GM19397 (cell line): ENCODE data around the gene EDNRB.
"Not testable (repeated sequence)": the region's sequence is repeated elsewhere in the genome, so short reads cannot be mapped to it uniquely, and the experiment has no call there.

Experiments used
- ATAC-seq: cut with Tn5 transposase; IDR thresholded peaks from one replicate; pipeline ENCODE4 v1.9.1; 2021; ENCODE audit warnings: mild to moderate bottlenecking, moderate library complexity; ENCODE audit not compliant: unreplicated experiment

EDNRB gene

DNA sequence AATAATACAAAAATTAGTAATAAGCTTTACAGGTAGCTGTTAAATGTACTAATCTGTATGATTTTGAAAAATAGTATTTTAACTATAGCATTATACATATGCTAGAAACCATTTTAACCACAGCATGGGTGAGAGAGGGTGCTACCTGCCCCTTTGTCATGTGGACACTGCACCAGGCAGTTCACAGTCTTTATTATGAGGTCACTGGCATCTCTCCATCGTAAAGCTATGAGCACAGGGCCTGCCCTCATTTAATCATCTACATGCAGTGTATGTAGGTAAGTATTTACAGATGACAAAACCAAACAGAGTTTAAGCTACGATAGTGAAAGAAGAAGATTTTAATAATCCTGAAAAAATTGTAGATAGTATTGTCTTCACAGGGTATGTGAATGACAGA, 21.7 kb downstream of the EDNRB start:
- no peak for ATAC-seq

DNA sequence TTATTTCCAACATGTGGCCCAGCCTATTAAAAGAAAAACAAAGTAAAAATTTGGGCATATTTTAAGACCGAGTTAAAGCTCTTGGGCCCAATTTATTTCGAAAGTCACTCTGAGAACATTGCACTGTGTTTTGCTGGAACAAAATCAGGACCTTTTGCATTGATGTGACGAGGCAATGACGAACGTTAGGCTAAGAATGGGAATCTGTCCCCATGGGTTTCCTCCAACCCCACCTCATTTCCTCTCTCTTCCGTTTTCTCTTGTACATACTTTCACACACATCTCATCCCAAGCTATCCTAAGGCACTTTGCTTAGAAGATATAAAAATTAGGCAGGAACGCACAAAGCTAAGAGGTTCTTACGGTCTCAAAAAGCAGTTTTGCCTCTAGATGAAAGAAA, 22.1 kb downstream of the EDNRB start:
- no peak for ATAC-seq

DNA sequence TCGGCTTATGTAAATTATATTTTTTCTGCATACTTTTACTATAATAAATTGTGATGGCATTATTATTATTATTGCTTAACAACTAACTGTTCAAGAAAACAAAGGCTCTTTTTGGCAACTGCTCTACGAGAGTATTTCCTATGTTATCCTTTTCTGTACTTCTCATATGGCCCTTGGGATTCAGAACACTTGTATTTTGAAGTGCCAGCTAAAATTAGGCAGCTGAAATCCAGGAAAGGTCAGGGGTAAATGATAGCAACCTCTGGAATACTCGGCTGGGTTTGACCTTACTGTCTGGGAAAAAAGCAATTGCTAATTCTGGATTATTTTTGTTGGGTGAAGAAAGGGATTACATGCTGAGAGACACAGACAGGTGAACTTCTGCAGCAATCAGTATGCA, 23.9 kb downstream of the EDNRB start:
- ATAC-seq, result no peak

DNA sequence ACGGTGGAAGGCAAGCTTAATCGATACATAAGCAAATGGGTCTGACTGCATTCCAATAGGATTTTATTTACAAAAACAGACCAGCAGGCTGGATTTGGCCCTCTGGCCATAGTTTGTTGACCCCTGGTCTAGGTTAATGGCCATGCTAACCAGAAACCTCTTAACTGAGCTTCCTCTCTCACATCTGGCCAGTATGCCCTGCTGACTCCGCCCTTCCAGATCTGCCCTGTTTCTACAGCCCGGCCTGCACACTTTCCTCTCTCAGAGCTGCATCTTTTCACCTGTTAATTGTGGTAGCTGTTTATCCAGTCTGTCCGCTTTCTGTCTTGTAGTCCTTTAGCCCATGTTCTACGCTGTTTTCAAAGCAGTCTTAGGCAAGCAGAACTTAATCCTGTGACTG, 25.6 kb downstream of the EDNRB start:
- ATAC-seq, result no peak

DNA sequence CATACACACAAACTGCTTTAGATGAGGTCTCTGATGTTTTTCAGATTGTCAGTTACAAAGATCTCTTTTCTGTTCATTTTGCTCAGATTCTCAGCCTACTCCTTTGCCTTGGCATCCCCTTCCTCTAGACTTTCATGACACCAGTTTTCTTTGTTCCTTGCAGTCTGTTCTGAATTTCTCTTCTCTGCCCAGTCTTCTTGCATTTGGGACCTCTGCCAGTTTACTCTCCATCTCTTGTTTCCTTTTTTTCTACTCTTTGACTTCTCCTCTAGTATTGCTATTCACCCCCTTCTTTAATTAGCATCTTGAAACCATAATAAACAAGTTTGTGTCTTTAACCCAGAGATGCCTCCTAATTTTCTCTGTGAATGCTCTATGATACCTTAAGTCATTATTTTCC, 26.1 kb downstream of the EDNRB start:
- ATAC-seq, result no peak

DNA sequence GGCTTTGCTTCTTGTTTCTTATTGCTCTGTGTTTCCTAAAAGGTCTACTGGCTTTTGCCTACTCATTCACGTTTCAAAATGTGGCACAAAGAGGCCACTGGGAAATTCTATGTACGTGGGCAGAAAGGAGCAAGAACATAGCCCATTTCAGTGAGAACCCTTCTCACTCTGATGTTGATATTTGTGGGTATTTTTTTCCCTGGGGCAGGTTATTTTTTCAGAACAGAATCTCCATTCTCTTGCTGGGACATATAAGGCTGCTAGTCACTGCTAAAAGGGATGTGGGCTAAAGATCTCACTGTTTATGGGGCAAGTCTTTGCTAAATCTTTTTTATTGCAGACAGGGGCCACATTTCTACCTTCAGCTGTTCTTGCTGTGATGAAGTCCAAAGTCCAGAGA, 27.1 kb downstream of the EDNRB start:
- ATAC-seq, result no peak

DNA sequence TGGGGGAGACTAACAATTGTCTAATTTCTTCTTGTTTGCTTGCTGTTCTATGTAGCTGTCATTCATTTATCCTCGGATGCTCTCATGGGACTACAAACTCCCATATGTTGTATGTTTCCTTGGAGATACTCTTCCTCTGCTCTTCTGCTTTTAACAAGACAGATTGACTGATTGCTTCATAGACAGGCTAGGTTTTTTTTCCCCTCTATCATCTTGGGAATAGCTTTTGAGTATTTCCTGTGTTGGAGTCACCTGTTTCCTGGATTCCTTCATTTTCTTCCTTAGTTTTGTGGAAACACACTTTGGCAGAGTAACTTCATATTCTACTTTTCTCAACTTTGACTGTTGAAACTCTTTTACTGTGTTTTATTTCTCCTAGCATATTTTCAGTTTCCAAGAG, 27.6 kb downstream of the EDNRB start:
- ATAC-seq, result no peak

DNA sequence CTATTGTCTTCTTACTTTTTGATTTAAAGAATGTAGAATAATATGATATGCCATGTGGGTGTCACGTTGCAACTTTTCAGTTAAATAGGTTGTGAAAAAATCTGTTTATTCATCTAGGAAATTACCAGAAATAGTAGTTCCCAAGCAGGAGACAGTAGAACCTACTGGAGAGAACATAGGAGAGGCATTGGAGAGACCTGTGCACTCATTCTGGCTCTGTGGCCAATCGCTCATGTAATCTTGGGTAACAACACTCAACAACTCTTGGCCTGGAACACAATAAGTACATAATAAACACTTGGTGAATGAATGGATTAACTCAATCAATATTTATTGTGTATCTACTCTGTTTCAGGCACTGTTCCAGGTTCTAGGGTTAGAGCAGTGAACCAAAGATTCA, 35.3 kb downstream of the EDNRB start:
- no peak for ATAC-seq

DNA sequence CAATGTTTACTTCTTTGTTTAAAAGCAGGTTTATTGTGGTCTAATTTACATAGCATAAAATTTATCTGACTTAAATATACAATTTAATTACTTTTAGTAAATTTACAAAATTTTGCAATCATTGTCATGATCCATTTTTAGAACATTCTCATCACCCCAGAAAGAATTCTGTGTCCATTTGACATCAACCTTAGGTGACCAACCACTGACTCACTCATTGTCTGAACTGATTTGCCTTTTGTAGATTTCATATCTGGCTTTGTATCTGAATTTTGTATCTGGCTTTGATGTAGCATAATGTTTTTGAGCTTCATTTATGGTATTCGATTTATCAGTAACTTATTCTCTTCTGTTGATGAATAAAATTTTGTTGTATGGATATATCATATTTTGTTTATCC, 40.4 kb downstream of the EDNRB start:
- ATAC-seq, result no peak

DNA sequence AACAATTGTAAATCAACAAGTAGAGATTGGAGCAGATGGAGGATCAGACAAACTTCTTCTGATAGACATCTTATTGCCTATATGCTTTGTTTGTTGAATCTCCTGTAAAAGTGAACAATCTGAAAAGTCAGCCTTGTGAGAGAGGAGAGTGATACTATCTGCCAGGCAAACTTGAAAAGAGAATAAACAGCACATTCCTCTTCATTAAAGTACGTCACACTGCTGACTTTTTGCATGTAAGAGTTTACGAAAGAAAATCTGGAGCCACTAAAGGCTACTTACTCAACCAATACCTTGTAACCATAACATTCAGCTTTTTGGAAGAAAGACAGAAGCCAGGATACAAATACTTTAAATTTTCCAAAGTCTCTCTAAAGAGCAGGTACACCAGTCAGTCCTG, 42.5 kb downstream of the EDNRB start:
- ATAC-seq, result no peak

DNA sequence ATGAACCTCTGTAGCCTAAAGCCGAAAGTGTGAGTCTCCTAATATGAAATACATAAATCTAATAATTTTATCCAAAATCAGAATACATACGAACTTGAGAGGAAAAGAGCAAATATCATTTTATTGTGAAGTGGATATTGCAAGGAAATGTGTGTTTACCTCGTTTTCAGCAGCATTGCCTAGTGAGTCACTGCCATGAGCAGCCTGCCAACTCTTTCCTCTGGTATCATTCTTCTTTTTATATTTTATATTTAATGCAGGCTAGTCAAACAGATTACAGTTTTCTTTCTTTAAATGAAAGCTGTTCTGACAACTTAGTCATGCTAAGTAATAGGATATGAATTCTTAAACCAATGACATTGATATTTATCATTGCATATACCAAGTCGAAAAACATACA, 44.2 kb downstream of the EDNRB start:
- ATAC-seq, result no peak

DNA sequence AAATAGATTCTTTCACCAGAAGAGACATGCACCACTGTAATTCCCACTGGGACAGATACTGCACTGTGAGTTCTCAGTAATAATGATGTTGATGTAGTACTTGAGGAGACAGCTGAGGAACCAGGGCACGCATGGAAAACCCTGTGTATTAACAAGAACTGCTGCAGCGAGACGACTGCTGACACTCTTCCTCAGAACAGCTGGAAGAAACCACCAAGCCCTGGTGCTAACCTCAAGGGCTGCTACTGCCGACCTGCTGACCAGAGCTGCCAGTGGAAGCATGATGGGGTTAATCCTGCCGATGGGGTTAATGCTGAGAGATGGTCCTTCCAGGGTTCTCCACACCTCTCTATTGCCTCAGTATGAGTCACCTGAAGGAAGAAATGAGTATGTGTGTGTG, 45.6 kb downstream of the EDNRB start:
- ATAC-seq, result no peak

DNA sequence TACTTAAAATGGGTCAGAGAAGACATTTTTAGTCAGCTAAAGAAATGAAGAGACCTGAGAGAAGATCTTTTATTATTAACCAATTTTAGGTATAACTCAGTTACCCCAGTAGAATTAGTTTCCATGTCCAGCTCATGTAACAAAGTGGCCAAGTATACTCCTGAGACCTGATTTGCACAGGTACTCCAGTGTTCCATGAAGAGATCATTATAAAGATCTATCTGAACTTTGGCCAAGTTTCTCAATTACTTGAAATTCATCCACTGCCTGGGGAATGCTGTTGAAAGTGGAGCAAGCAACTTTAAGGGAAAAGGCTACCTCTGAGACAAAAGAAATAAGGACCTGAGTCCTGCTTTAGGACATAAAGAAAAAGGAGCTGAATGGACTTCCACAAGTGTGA, 47.0 kb downstream of the EDNRB start:
- no peak for ATAC-seq

DNA sequence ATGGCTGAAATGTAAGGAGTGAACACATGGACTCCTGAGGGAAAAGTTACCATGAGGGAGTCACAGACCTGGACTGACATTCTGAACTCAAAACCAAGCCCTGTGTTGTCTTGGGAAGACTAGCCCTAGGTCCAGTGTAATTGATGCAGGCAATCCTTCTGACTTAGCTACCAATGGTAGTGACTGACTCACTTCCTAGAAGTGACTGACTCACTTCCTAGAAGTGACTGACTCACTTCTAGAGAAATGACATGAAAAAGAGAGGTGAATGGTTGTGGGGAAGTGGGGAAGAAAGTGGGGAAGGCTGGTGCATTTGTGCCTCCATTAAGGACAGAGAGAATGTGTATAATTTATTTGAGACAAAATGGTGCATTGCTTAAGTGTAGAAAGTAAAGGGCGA, 49.9 kb downstream of the EDNRB start:
- ATAC-seq, result no peak

DNA sequence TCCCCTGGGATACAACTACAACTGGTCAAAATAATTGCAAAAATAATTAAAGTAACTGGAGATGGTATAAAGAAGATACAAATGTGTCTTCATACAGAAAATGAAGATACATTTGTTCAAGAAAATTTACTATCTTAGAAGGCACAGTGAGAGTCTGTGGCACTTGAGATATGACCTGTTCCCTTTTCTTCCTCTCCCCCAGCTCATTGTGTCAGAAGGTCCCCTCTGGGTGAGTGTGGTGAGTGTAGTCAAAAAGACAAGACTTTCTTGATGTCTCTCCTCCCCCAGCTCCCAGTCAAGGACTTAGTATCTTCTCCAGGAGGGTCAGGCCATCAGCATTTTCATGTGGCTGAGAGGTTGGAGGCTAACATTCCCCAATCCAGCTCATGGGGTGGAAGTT, 51.7 kb downstream of the EDNRB start:
- no peak for ATAC-seq

DNA sequence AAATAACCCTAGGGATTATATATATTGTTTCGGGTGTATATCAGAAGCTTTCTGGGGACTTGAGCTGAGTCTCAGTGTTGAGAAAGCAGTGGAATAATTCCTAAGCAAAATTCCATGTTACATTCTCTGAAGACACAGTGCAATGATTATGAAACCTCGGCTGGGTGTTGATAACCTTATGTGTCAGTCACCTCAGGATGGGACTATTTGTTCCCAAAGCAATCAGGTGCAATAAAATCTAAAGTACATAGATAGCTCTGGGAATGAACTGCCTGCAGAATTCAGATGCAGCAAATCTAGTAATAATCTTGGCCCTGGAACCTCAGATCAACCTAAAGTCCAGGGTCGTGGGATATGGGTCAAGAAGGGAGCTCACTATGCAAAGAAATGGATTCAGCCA, 53.0 kb downstream of the EDNRB start:
- no peak for ATAC-seq

DNA sequence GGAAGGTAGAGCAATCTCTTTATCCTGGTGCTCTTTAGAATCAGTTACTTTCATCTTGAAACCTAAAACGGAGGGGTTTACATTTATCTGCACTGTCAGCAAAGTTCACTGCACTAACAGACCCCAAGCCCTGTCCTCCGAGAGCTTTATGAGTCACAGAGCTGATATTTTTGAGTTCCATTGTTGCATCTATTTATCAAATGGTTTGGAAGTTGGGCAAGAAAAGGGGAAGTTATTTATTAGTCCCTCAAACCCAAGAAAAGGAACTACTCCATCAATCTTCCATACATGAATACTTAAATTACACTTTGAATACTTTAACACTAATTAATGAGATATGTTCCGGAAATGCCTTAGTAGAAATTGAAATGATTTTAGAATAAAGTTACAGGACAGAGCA, 55.5 kb downstream of the EDNRB start:
- no peak for ATAC-seq

DNA sequence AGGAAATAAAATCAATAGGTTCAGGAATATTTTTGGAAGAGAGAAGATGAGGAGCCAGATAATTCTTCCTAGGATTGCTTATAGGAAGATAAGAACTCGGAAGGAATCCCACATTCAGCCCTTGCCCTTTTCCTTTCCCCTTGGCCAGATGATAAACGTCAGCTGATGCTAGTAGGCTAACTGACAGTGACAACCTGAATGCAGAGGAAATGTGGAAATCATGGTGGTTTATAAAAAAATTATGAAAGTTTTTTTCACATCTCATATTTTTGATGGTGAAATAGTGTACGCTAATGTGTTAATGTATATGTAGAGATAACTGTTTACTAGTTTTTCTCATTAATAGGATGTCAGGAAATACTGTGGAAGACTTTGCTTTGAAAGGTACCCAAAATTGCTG, 56.9 kb downstream of the EDNRB start:
- ATAC-seq, result no peak

DNA sequence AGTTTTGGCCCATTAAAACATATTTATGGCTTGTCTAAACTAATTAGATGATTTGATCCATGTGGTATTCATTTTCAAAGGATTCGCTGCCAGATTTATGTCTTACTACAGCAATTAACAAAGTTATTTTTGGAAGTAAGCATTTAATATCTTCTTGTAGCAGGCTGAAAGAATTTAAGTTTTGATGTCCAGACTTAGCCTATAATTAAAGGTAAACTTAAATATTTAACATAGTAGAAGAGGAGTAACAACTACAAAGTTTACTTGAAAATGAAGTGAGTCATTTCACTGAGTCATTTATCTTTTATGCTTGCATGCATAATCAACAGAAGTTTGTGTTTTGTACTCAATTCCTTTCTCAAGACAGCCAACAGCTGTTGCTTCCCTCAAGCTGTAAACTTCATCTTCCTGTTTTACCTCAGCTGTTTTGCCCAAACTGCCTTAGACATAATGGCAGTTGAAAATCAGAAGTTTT, 58.1 kb downstream of the EDNRB start:
- no peak for ATAC-seq

DNA sequence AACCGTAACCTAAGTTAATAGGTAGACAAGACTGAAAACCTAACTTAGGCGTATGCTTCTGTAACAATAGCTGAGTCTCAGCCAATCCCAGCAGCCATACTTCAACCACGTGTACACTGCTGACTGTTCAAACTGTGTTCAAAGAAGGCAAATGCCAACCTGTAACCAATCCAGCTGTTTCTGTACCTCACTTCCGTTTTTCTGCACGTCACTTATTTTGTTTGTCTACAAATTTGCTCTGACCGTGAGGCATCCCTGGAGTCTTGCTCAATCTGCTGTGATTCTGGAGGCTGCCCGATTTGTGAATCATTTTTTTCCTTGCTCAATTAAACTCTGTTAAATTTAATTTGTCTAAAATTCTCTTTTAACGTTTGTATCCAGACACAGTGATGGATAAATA, 59.2 kb downstream of the EDNRB start:
- ATAC-seq, result no peak

DNA sequence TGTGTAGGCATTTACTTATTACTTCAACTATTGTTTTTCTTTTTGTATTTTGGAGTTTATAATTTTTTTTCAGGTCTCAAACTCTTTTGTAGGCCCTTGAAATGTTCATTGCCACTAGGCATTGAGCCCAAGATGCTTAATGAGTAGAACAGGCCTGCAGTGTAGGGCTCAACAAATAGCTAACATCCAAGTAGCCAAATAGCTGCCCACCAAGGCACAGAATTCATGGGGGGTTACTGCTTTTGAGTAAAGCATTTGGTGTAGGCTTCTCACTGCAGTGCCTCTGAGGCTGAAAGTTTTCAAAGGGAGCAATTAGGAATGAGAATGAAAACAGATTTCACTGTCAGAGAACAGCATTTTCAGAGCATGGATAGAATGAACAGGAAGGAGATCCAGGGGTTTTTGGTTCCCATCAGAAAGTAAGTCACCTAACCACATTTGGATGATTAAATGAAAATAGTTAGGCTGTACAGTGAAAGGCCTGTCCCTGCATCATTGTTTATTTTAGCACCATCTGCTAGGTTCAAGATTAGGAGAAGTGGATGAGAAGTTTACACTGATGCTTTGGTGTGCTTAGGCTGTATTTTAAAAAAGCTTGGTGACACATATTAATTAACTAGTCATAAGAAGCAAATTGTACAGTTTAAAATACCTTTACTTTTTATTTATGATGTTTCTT, 61.0 kb downstream of the EDNRB start:
- ATAC-seq, result no peak

DNA sequence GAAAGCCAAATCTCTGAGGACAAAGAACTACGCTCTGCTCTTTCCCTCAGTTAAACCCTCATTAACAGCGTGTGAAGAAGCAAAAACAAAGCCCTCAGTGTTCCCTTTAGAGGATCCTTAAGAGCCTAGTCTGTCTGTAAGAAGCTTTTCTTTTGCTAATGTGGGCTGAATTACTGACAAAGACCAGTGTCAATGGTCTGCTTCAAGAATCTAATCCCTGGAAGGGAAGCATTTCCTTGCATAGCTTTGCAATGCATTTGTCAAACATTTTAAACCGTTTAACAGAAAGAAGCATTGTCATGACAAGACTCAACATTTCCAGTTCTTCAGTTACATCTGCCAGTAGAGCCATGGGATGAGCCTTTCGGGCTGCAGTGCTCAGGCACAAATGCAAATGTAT, 64.9 kb downstream of the EDNRB start:
- ATAC-seq, result no peak

DNA sequence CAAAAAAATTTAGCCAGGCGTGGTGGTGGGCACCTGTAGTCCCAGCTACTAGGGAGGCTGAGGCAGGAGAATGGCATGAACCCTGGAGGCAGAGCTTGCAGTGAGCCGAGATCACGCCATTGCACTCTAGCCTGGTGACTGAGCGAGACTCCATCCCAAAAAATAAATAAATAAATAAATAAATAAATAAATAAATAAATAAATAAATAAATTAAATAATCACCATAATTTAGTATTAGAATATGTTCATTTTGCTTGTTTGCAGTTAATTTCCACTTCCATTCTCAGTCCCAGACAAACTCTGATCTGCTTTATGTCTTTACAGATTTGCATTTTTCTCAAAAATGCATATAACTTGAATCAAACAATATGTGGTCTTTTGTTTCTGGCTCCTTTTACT, 70.6 kb downstream of the EDNRB start:
- ATAC-seq, result not testable (repeated sequence)
